ENCODE measurements around the gene NPRL2. TPM values are rescaled to one million over a fixed set of nuclear protein-coding genes. Genes with fewer than 3 reads are reported as not detected.

The NPRL2 gene
- total and polyA plus RNA-seq, 2 experiments from 2014 or later = 22.3 to 27.7 TPM

GRCh38 chr3:50297384-50297775 lies 53.2 kb downstream of the NPRL2 start (continued):
- no peak for TF ChIP-seq REST (IDR thresholded peaks at IDR 0.05; ENCODE audit: unreplicated experiment)
- no peak for TF ChIP-seq ZNF331 (CRISPR knock-in tag; IDR thresholded peaks at IDR 0.05; ENCODE audit: low read depth)

Other genes with a start within 250 kb of the NPRL2 start
- 32.6 and 67.6 TPM in 2 replicates for gene SEMA3F, start 195.5 kb downstream of the NPRL2 start, total RNA-seq (2014; rRNA removed; shearing (Covaris generic))
- 2.3 and 2.8 TPM in 2 replicates for gene SEMA3F, start 195.5 kb downstream of the NPRL2 start, polyA plus RNA-seq (2016; fragmentation: Nextera tagmentation; extraction: Ambion mirVana)
- not detected in 2 replicates for gene GNAT1, start 159.2 kb downstream of the NPRL2 start, total RNA-seq (2014; rRNA removed; shearing (Covaris generic))
- gene GNAT1, start 159.2 kb downstream of the NPRL2 start, polyA plus RNA-seq (2016; fragmentation: Nextera tagmentation; extraction: Ambion mirVana) = not detected in 2 replicates
- 0.28 and 3.0 TPM in 2 replicates for gene SLC38A3, start 145.5 kb downstream of the NPRL2 start, total RNA-seq (2014; rRNA removed; shearing (Covaris generic))
- gene SLC38A3, start 145.5 kb downstream of the NPRL2 start, polyA plus RNA-seq (2016; fragmentation: Nextera tagmentation; extraction: Ambion mirVana) = 0.68 and 1.3 TPM in 2 replicates
- 132 and 153 TPM in 2 replicates for gene GNAI2, start 114.6 kb downstream of the NPRL2 start, total RNA-seq (2014; rRNA removed; shearing (Covaris generic))
- 138 and 140 TPM in 2 replicates for gene GNAI2, start 114.6 kb downstream of the NPRL2 start, polyA plus RNA-seq (2016; fragmentation: Nextera tagmentation; extraction: Ambion mirVana)
- gene SEMA3B, start 81.6 kb downstream of the NPRL2 start, total RNA-seq (2014; rRNA removed; shearing (Covaris generic)) = 2.4 and 8.0 TPM in 2 replicates
- gene SEMA3B, start 81.6 kb downstream of the NPRL2 start, polyA plus RNA-seq (2016; fragmentation: Nextera tagmentation; extraction: Ambion mirVana) = 3.0 and 3.3 TPM in 2 replicates
- gene LSMEM2, start 71.7 kb downstream of the NPRL2 start, total RNA-seq (2014; rRNA removed; shearing (Covaris generic)) = 0.59 and 1.5 TPM in 2 replicates
- gene LSMEM2, start 71.7 kb downstream of the NPRL2 start, polyA plus RNA-seq (2016; fragmentation: Nextera tagmentation; extraction: Ambion mirVana) = 0.86 and 1.5 TPM in 2 replicates
- gene IFRD2, start 58.3 kb downstream of the NPRL2 start, total RNA-seq (2014; rRNA removed; shearing (Covaris generic)) = 91.5 and 92.4 TPM in 2 replicates
- 80.8 and 89.7 TPM in 2 replicates for gene IFRD2, start 58.3 kb downstream of the NPRL2 start, polyA plus RNA-seq (2016; fragmentation: Nextera tagmentation; extraction: Ambion mirVana)
- 2.5 and 7.1 TPM in 2 replicates for gene HYAL3, start 51.4 kb downstream of the NPRL2 start, total RNA-seq (2014; rRNA removed; shearing (Covaris generic))
- 2.4 and 3.7 TPM in 2 replicates for gene HYAL3, start 51.4 kb downstream of the NPRL2 start, polyA plus RNA-seq (2016; fragmentation: Nextera tagmentation; extraction: Ambion mirVana)
- 11.3 and 16.7 TPM in 2 replicates for gene NAA80, start 51.4 kb downstream of the NPRL2 start, total RNA-seq (2014; rRNA removed; shearing (Covaris generic))
- 11.2 and 12.1 TPM in 2 replicates for gene NAA80, start 51.4 kb downstream of the NPRL2 start, polyA plus RNA-seq (2016; fragmentation: Nextera tagmentation; extraction: Ambion mirVana)
- 2.8 and 5.0 TPM in 2 replicates for gene HYAL1, start 47.2 kb downstream of the NPRL2 start, total RNA-seq (2014; rRNA removed; shearing (Covaris generic))
- 1.7 and 2.1 TPM in 2 replicates for gene HYAL1, start 47.2 kb downstream of the NPRL2 start, polyA plus RNA-seq (2016; fragmentation: Nextera tagmentation; extraction: Ambion mirVana)
- 74.3 and 77.8 TPM in 2 replicates for gene HYAL2, start 28.0 kb downstream of the NPRL2 start, total RNA-seq (2014; rRNA removed; shearing (Covaris generic))
- 28.9 and 30.0 TPM in 2 replicates for gene HYAL2, start 28.0 kb downstream of the NPRL2 start, polyA plus RNA-seq (2016; fragmentation: Nextera tagmentation; extraction: Ambion mirVana)
- 32.2 and 41.6 TPM in 2 replicates for gene TUSC2, start 22.6 kb downstream of the NPRL2 start, total RNA-seq (2014; rRNA removed; shearing (Covaris generic))
- gene TUSC2, start 22.6 kb downstream of the NPRL2 start, polyA plus RNA-seq (2016; fragmentation: Nextera tagmentation; extraction: Ambion mirVana) = 71.0 and 81.5 TPM in 2 replicates
- 12.8 and 15.7 TPM in 2 replicates for gene RASSF1, start 9.9 kb downstream of the NPRL2 start, total RNA-seq (2014; rRNA removed; shearing (Covaris generic))
- gene RASSF1, start 9.9 kb downstream of the NPRL2 start, polyA plus RNA-seq (2016; fragmentation: Nextera tagmentation; extraction: Ambion mirVana) = 9.6 TPM in 2 replicates
- gene ZMYND10, start 5.0 kb downstream of the NPRL2 start, total RNA-seq (2014; rRNA removed; shearing (Covaris generic)) = 0.31 TPM in 2 replicates
- gene ZMYND10, start 5.0 kb downstream of the NPRL2 start, polyA plus RNA-seq (2016; fragmentation: Nextera tagmentation; extraction: Ambion mirVana) = 0.24 and 0.29 TPM in 2 replicates
- 11.5 and 18.2 TPM in 2 replicates for gene CYB561D2, start 87 bp upstream of the NPRL2 start, total RNA-seq (2014; rRNA removed; shearing (Covaris generic))
- 10.0 and 10.1 TPM in 2 replicates for gene CYB561D2, start 87 bp upstream of the NPRL2 start, polyA plus RNA-seq (2016; fragmentation: Nextera tagmentation; extraction: Ambion mirVana)
- gene TMEM115, start 8.7 kb upstream of the NPRL2 start, total RNA-seq (2014; rRNA removed; shearing (Covaris generic)) = 41.9 and 49.2 TPM in 2 replicates
- gene TMEM115, start 8.7 kb upstream of the NPRL2 start, polyA plus RNA-seq (2016; fragmentation: Nextera tagmentation; extraction: Ambion mirVana) = 17.8 and 19.3 TPM in 2 replicates
- gene CACNA2D2, start 152.9 kb upstream of the NPRL2 start, total RNA-seq (2014; rRNA removed; shearing (Covaris generic)) = 10.3 and 11.4 TPM in 2 replicates
- 4.7 and 5.4 TPM in 2 replicates for gene CACNA2D2, start 152.9 kb upstream of the NPRL2 start, polyA plus RNA-seq (2016; fragmentation: Nextera tagmentation; extraction: Ambion mirVana)
- gene C3orf18, start 217.0 kb upstream of the NPRL2 start, total RNA-seq (2014; rRNA removed; shearing (Covaris generic)) = 7.7 and 10.3 TPM in 2 replicates
- 2.4 TPM in 2 replicates for gene C3orf18, start 217.0 kb upstream of the NPRL2 start, polyA plus RNA-seq (2016; fragmentation: Nextera tagmentation; extraction: Ambion mirVana)
- 5.6 and 8.5 TPM in 2 replicates for gene HEMK1, start 218.7 kb upstream of the NPRL2 start, total RNA-seq (2014; rRNA removed; shearing (Covaris generic))
- 10.1 and 11.0 TPM in 2 replicates for gene HEMK1, start 218.7 kb upstream of the NPRL2 start, polyA plus RNA-seq (2016; fragmentation: Nextera tagmentation; extraction: Ambion mirVana)